ENCODE data around the gene NKTR. TPM values are rescaled to one million over a fixed set of nuclear protein-coding genes. Genes with fewer than 3 reads are reported as not detected.

NKTR gene
- total RNA-seq, 1 experiment from 2014 or later = 53.1 TPM

- Histone ChIP-seq H3K9me3 (ENCODE audit: low read depth, low read length, poor library complexity, severe bottlenecking) (no peaks in the 10 kb centered on the region), H3K27ac (ENCODE audit: low read depth, low read length, poor library complexity, severe bottlenecking) (no peak overlapping the region), H3K4me3 (ENCODE audit: low read depth, low read length, poor library complexity, severe bottlenecking) (no peak overlapping the region), H3K27me3 (replicated peaks; ENCODE audit: insufficient read depth, low read depth, low read length, poor library complexity) (no peaks in the 10 kb centered on the region), H3K36me3 (ENCODE audit: insufficient read depth, low read length, poor library complexity, severe bottlenecking) (peaks cover 3% of the 10 kb centered on the region), H3K4me1 (ENCODE audit: insufficient read depth, low read length, poor library complexity, severe bottlenecking) (no peaks in the 10 kb centered on the region)
- CTCF ChIA-PET = no interaction called here
- no peak for DNase-seq (ENCODE audit: low spot score)
- intact Hi-C loops (cut with micrococcal nuclease; ENCODE audit: unreplicated experiment) = no loop called here
- POLR2A ChIA-PET (ENCODE audit: low non-redundant PET) = no interaction called here
- no TSS peak for BruUV-seq (replicated peaks)
- TF ChIP-seq CTCF (conservative IDR thresholded peaks at IDR 0.05; ENCODE audit: low read depth, low read length) = no peak
- TF ChIP-seq EZH2 (IDR thresholded peaks at IDR 0.05; ENCODE audit: borderline replicate concordance, low read depth, low read length, poor library complexity, severe bottlenecking) = no peak
Measured at GRCh38 chr3:42657675-42658074, 57.2 kb downstream of the NKTR start.

GRCh38 chr3:42658091-42658770 lies 57.7 kb downstream of the NKTR start:
- ChIA-PET CTCF (no interaction called here), POLR2A (ENCODE audit: low non-redundant PET) (no interaction called here)
- peaks cover 3% of the 10 kb centered on the region for H3K36me3 ChIP-seq (ENCODE audit: insufficient read depth, low read length, poor library complexity, severe bottlenecking)
- H3K27ac ChIP-seq (ENCODE audit: low read depth, low read length, poor library complexity, severe bottlenecking) = no peak overlapping the region
- H3K9me3 ChIP-seq (ENCODE audit: low read depth, low read length, poor library complexity, severe bottlenecking) = no peaks in the 10 kb centered on the region
- intact Hi-C loops (cut with micrococcal nuclease; ENCODE audit: unreplicated experiment) = no loop called here
- no peaks in the 10 kb centered on the region for H3K4me1 ChIP-seq (ENCODE audit: insufficient read depth, low read length, poor library complexity, severe bottlenecking)
- no peak for TF ChIP-seq CTCF (conservative IDR thresholded peaks at IDR 0.05; ENCODE audit: low read depth, low read length)
- TF ChIP-seq EZH2 (IDR thresholded peaks at IDR 0.05; ENCODE audit: borderline replicate concordance, low read depth, low read length, poor library complexity, severe bottlenecking) = no peak
- BruUV-seq (replicated peaks) = no TSS peak
- H3K27me3 ChIP-seq (replicated peaks; ENCODE audit: insufficient read depth, low read depth, low read length, poor library complexity) = no peaks in the 10 kb centered on the region
- no peak overlapping the region for H3K4me3 ChIP-seq (ENCODE audit: low read depth, low read length, poor library complexity, severe bottlenecking)
- DNase-seq (ENCODE audit: low spot score) = no peak

GRCh38 chr3:42658771-42659390 lies 58.4 kb downstream of the NKTR start:
- Histone ChIP-seq H3K36me3 (ENCODE audit: insufficient read depth, low read length, poor library complexity, severe bottlenecking) (peaks cover 3% of the 10 kb centered on the region), H3K27me3 (replicated peaks; ENCODE audit: insufficient read depth, low read depth, low read length, poor library complexity) (no peaks in the 10 kb centered on the region), H3K9me3 (ENCODE audit: low read depth, low read length, poor library complexity, severe bottlenecking) (no peaks in the 10 kb centered on the region), H3K4me3 (ENCODE audit: low read depth, low read length, poor library complexity, severe bottlenecking) (no peak overlapping the region), H3K4me1 (ENCODE audit: insufficient read depth, low read length, poor library complexity, severe bottlenecking) (no peaks in the 10 kb centered on the region), H3K27ac (ENCODE audit: low read depth, low read length, poor library complexity, severe bottlenecking) (no peak overlapping the region)
- POLR2A ChIA-PET (ENCODE audit: low non-redundant PET) = no interaction called here
- CTCF ChIA-PET = no interaction called here
- no peak for TF ChIP-seq CTCF (conservative IDR thresholded peaks at IDR 0.05; ENCODE audit: low read depth, low read length)
- TF ChIP-seq EZH2 (IDR thresholded peaks at IDR 0.05; ENCODE audit: borderline replicate concordance, low read depth, low read length, poor library complexity, severe bottlenecking) = no peak
- no TSS peak for BruUV-seq (replicated peaks)
- intact Hi-C loops (cut with micrococcal nuclease; ENCODE audit: unreplicated experiment) = no loop called here
- DNase-seq (ENCODE audit: low spot score) = no peak

All from A673 (cell line).